Sigmoid colon (tissue), 7 donors: ENCODE results near the gene AXIN1. TPM values are rescaled to one million over a fixed set of nuclear protein-coding genes. Genes with fewer than 3 reads are reported as not detected.

Source experiments
- DNase-seq: peaks from one replicate; pipeline ENCODE4 v3.0.0-alpha.2; 2019
- H3K27ac ChIP-seq, 4 donors: fragments of 200-600 bp; sonication (generic); one replicate each; pipeline ENCODE4 v1.5.1; 2016 to 2019; ENCODE audit warnings: mild to moderate bottlenecking in 1 of 4
- H3K27me3 ChIP-seq, 3 donors: fragments of 200-600 bp; sonication (generic); one replicate each; pipeline ENCODE4 v1.5.1; 2019; ENCODE audit warnings: mild to moderate bottlenecking in 1 of 3
- H3K36me3 ChIP-seq, 4 donors: fragments of 200-600 bp; sonication (generic); one replicate each; pipeline ENCODE4 v1.5.1; 2016 to 2019
- H3K4me1 ChIP-seq, 4 donors: fragments of 200-600 bp; sonication (generic); one replicate each; pipeline ENCODE4 v1.5.1; 2017 to 2019
- H3K4me3 ChIP-seq, 4 donors: fragments of 200-600 bp; sonication (generic); one replicate each; pipeline ENCODE4 v1.5.1; 2017 to 2019; ENCODE audit warnings: mild to moderate bottlenecking in 2 of 4, moderate library complexity in 1 of 4
- H3K9me3 ChIP-seq, 4 donors: fragments of 200-600 bp in 3 of 4; sonication (generic) in 3 of 4; one replicate each; pipeline versions ENCODE4 v1.5.1 to v1.6.1; 2013 to 2019
- EP300 ChIP-seq, 4 donors: sonication (generic); formaldehyde crosslinking; IDR thresholded peaks; one replicate each; pipeline ENCODE4 v1.6.1; 2017; ENCODE audit warnings: antibody characterized with exemption in 4 of 4
- POLR2A ChIP-seq, 2 donors: fragments of 450-650 bp; IDR thresholded peaks; one replicate each; pipeline ENCODE4 v1.6.1; 2016; ENCODE audit warnings: antibody characterized with exemption in 2 of 2, mild to moderate bottlenecking in 2 of 2, moderate library complexity in 2 of 2
- POLR2AphosphoS5 ChIP-seq, 4 donors: sonication (generic); formaldehyde crosslinking; IDR thresholded peaks; one replicate each; pipeline ENCODE4 v1.6.1; 2017; ENCODE audit warnings: antibody characterized with exemption in 4 of 4
- WGBS, 2 donors: extraction: QIAGEN DNeasy Blood & Tissue Kit; methylation state at CpG; one replicate each; pipeline ENCODE4 v1.1.7; 2013; 5-methylcytosine and 5-hydroxymethylcytosine counted together
- intact Hi-C: fragments of 100-400 bp; cut with DNase I; formaldehyde crosslinking; loops from one replicate; pipeline ENCODE4 v1.15.1; 2023
- polyA plus RNA-seq, 3 donors: library from polyadenylated mRNA; stranded (reverse); fragments of 200-250 nt; gene quantifications; one replicate each; pipeline ENCODE4 v1.2.3, GENCODE V29; 2013
- total RNA-seq, 4 donors: library from RNA; depleted of rRNA; stranded (reverse); fragments of >200 nt; gene quantifications; one replicate each; pipeline ENCODE4 v1.1.0, GENCODE V29; 2016
- TF ChIP-seq, protein P1 (sequence below), 4 experiments: fragments of 450-650 bp in 3 of 4; fragments of 200-600 bp in 1 of 4; IDR thresholded peaks; one replicate each; pipeline ENCODE4 v1.5.1; 2016 to 2019; ENCODE audit warnings: antibody characterized with exemption in 4 of 4, mild to moderate bottlenecking in 3 of 4, moderate library complexity in 2 of 4
- donor health status: healthy with polysubstance abuse.
- donor health status: Bipolar disorder and iron deficiency.
- donor health status: healthy.

The AXIN1 gene
- total and polyA plus RNA-seq, 7 donors: 17.9 to 33.4 (median 28.2) TPM

DNA sequence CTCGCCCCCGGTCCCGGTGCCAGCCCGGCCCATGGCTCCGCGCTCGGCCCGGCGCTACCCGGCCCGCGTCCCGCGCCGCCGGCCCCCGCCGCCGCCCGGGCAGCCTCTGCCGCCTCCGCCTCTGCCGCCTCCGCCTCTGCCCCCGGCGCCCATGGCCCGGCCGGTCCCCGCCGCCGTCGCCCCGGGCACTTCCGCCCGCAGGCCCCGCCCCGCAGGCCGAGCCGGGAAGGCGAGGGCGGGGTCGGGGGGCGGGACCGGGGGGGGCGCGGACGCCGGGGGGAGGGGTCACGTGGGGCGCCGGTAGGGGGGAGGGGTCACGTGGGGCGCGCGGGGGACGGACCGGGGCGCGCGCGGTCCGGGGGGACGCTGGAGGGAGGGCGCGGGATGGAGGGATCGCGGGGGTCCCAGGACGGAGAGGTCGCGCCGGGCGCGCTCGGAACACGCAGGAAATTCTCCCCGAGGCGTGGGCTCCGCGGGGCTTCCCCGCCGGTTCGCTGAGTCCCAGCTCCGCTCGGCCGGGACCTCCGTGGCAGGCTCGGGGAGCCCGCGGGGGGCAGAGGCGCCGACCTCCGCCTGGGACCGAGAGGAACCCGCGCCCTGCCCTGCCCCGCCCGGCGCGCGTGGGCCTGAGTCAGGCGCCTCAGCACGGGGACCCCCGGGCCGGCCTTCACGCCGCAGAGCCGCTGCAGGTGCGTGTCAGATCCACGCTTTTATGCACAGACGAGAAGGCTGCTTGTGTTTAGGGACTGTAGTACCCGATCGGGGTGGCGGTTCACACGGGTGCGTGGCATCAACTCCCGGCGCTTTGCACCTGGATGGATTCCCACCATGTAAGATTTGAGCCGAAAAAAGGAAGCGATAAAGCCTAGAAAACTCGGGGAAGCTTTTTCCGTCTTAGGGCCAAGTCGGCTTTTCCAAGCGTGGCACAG, 29.5 kb upstream of the AXIN1 start, which contains the start of gene PGAP6:
Gene PGAP6 (minus strand): TSS at position 190 of the 929 bp plus-strand sequence. CDS start 157 bp downstream, at position 33.
- H3K4me3 ChIP-seq: peak within 1 kb of the TSS; percentile 76 to 99 (median 81)
- TF ChIP-seq, protein P1, sequence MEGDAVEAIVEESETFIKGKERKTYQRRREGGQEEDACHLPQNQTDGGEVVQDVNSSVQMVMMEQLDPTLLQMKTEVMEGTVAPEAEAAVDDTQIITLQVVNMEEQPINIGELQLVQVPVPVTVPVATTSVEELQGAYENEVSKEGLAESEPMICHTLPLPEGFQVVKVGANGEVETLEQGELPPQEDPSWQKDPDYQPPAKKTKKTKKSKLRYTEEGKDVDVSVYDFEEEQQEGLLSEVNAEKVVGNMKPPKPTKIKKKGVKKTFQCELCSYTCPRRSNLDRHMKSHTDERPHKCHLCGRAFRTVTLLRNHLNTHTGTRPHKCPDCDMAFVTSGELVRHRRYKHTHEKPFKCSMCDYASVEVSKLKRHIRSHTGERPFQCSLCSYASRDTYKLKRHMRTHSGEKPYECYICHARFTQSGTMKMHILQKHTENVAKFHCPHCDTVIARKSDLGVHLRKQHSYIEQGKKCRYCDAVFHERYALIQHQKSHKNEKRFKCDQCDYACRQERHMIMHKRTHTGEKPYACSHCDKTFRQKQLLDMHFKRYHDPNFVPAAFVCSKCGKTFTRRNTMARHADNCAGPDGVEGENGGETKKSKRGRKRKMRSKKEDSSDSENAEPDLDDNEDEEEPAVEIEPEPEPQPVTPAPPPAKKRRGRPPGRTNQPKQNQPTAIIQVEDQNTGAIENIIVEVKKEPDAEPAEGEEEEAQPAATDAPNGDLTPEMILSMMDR (IDR thresholded peaks at IDR 0.05): no peak
- TF ChIP-seq POLR2AphosphoS5 (IDR thresholded peaks at IDR 0.05): peak; percentile 32 to 83 (median 67)
- 1% methylated on average over 123 of the region's 123 CpGs for WGBS, 2 donors
- intact Hi-C loops: loop anchor here (2.0 to 10.0 kb wide), 4 partner anchors 19 to 283 kb away; partner anchors contain the start of genes CAPN15, DECR2, RAB11FIP3 and RHOT2
- no peaks in the 10 kb centered on the region for H3K9me3 ChIP-seq
- peaks cover 0 to 7% (median 4%) of the 10 kb centered on the region in 4 donors for H3K36me3 ChIP-seq
- peaks cover 3 to 59% (median 41%) of the 10 kb centered on the region in 4 donors for H3K4me1 ChIP-seq
- DNase-seq: peak; percentile 83
- H3K27me3 ChIP-seq: no peaks in the 10 kb centered on the region
- peak within 1 kb of the TSS; percentile 82 to 89 (median 86) for H3K27ac ChIP-seq

DNA sequence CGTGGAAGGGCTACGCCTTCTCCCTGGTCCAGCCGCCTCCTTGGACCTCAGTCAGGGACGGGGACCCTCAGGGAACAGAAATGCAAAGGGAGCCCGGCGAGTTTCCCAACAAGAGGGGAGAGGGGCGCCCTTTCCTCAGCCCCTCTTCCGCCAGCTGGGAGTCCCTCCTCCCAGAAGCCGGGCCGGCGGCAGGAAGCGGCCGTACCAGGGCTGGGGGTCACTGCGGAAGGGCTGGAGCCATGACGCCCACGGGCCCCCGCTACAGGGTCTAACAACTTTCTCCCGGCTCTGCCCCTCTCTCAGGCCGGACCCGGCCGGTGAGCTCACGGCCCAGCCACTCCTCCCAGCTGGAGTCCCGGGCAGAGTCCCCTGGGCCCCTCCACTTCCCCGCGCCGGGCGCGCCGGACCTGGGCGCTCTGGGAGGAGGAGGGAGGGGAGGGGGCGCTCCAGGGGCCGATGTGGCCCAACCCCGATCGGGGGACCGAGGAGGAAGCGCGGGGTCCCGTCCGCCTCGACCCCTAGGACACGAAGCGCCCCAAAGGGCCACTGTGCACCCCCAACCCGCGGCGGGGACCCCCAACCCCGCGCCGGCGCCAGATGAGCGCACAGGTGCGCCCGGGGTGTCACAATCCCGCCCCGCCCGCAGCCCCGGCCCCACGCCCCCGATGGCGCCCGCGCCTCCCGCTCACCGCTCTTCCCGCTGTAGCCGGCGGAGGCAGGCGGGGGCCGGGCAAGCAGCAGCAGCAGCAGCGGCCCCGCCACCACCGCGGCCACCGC, 28.7 kb upstream of the AXIN1 start:
- no peaks in the 10 kb centered on the region for H3K27me3 ChIP-seq
- H3K27ac ChIP-seq: peak overlapping the region; percentile 64 to 82 (median 76)
- no peaks in the 10 kb centered on the region for H3K9me3 ChIP-seq
- peaks cover 3 to 50% (median 32%) of the 10 kb centered on the region in 4 donors for H3K4me1 ChIP-seq
- 1% methylated on average over 73 of the region's 73 CpGs for WGBS, 2 donors
- no peak for DNase-seq
- peak overlapping the region; percentile 63 to 99 (median 80) for H3K4me3 ChIP-seq
- intact Hi-C loops: loop anchor here (5.0 to 10.0 kb wide), 3 partner anchors 46 to 284 kb away; partner anchors contain the start of genes CAPN15, RAB11FIP3 and RHOT2
- peaks cover 0 to 15% (median 12%) of the 10 kb centered on the region in 4 donors for H3K36me3 ChIP-seq
- TF ChIP-seq EP300 (IDR thresholded peaks at IDR 0.05): no peak
- TF ChIP-seq POLR2AphosphoS5 (IDR thresholded peaks at IDR 0.05): no peak
- TF ChIP-seq, protein P1 (IDR thresholded peaks at IDR 0.05): no peak

DNA sequence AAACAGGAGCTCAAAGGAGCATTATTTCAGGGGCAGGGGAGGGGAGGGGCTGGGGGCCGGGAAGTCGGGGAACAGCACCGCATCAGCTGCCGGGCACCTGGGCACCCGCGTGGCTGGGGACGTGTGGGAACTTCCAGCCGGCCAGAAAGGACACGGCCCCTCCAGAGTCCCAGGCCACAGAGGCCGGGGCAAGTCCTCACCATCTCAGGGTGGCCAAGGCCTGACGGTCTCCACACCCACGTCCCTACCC, 28.2 kb upstream of the AXIN1 start:
- H3K4me1 ChIP-seq: peaks cover 3 to 45% (median 31%) of the 10 kb centered on the region in 4 donors
- TF ChIP-seq, protein P1 (IDR thresholded peaks at IDR 0.05): no peak
- TF ChIP-seq POLR2A (IDR thresholded peaks at IDR 0.05): no peak
- no peak for TF ChIP-seq EP300 (IDR thresholded peaks at IDR 0.05)
- TF ChIP-seq POLR2AphosphoS5 (IDR thresholded peaks at IDR 0.05): no peak
- DNase-seq: no peak
- 2 to 9% methylated on average over 12 of the region's 12 CpGs for WGBS, 2 donors
- H3K4me3 ChIP-seq: peak overlapping the region; percentile 63 to 99 (median 80)
- intact Hi-C loops: loop anchor here (5.0 to 10.0 kb wide), 3 partner anchors 47 to 284 kb away; partner anchors contain the start of genes CAPN15, RAB11FIP3 and RHOT2
- H3K27ac ChIP-seq: peak overlapping the region; percentile 64 to 82 (median 76)
- no peaks in the 10 kb centered on the region for H3K27me3 ChIP-seq
- H3K9me3 ChIP-seq: no peaks in the 10 kb centered on the region
- H3K36me3 ChIP-seq: peaks cover 0 to 20% (median 17%) of the 10 kb centered on the region in 4 donors

DNA sequence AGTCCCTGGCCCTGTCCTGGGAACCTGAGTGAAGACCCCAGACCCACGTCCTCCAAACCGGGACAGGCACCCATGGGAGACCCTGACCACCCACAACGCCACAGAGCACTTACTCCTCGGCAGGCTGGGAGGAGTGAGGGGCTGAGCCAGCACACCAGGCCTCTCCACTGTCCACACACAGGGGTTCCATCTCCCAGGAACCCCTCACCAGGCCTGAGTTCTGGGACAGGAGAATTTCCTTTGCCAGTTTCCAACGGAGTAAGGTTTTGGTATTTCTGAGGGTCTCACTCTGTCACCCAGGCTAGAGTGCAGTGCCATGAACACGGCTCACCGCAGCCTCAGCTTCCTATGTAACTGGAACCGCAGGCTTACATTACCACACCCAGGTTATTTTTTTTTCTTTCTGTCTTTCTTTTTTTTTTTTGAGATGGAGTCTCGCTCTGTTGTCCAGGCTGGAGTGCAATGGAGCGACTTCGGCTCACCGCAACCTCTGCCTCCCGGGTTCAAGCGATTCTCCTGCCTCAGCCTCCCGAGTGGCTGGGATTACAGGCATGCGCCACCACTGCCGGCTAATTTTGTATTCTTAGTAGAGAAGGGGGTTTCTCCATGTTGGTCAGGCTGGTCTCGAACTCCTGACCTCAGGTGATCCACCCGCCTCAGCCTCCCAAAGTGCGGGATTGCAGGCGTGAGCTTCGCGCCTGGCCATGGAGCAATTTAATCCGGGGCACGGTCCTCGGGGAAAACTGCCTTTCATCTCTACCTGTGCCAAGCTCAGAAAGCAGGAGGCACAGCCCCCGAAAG, 27.6 kb upstream of the AXIN1 start:
- intact Hi-C loops: loop anchor here (5.0 to 10.0 kb wide), 3 partner anchors 47 to 285 kb away; partner anchors contain the start of genes CAPN15, RAB11FIP3 and RHOT2
- no peak for TF ChIP-seq EP300 (IDR thresholded peaks at IDR 0.05)
- TF ChIP-seq, protein P1 (IDR thresholded peaks at IDR 0.05): no peak
- TF ChIP-seq POLR2A (IDR thresholded peaks at IDR 0.05): no peak
- no peak for TF ChIP-seq POLR2AphosphoS5 (IDR thresholded peaks at IDR 0.05)
- H3K36me3 ChIP-seq: peaks cover 0 to 25% (median 19%) of the 10 kb centered on the region in 4 donors
- H3K27me3 ChIP-seq: no peaks in the 10 kb centered on the region
- 58 to 77% methylated on average over 27 of the region's 27 CpGs for WGBS, 2 donors
- H3K4me1 ChIP-seq: peaks cover 3 to 45% (median 31%) of the 10 kb centered on the region in 4 donors
- H3K27ac ChIP-seq: peak overlapping the region in 2 of 4 donors; percentile 75 to 76
- H3K4me3 ChIP-seq: peak overlapping the region; percentile 63 to 99 (median 80)
- no peak for DNase-seq
- no peaks in the 10 kb centered on the region for H3K9me3 ChIP-seq
